Gastrocnemius medialis (tissue), 4 donors: ENCODE measurements around the gene GPR139.

Experiments
- CTCF ChIP-seq, 5 experiments: fragments of 450-650 bp in 3 of 5; fragments of 200-600 bp in 2 of 5; sonication (generic) in 2 of 5; IDR thresholded peaks in 4 of 5; conservative IDR thresholded peaks in 1 of 5; 1 replicate in 4 of 5; 2 replicates in 1 of 5; pipeline ENCODE4 v1.5.1; 2016 to 2019; ENCODE audit warnings: antibody characterized with exemption in 5 of 5, mild to moderate bottlenecking in 3 of 5, moderate library complexity in 3 of 5
- POLR2A ChIP-seq, 2 donors: fragments of 450-650 bp; IDR thresholded peaks; one replicate each; pipeline ENCODE4 v1.6.1; 2017; ENCODE audit warnings: antibody characterized with exemption in 2 of 2, mild to moderate bottlenecking in 2 of 2, moderate library complexity in 2 of 2

GRCh38 chr16:20040011-20040410, 33.7 kb downstream of the GPR139 start:
- no peak for TF ChIP-seq CTCF (IDR thresholded peaks at IDR 0.05 in 4 of 5, conservative IDR thresholded peaks at IDR 0.05 in 1 of 5)
- TF ChIP-seq POLR2A (IDR thresholded peaks at IDR 0.05), result no peak
